ENCODE measurements around the gene PIP4K2A. TPM values are rescaled to one million over a fixed set of nuclear protein-coding genes. Genes with fewer than 3 reads are reported as not detected.

Gene PIP4K2A
- total RNA-seq, 1 donor from 2014 or later, result 34.9 TPM

GRCh38 chr10:22677333-22677732, 37.0 kb downstream of the PIP4K2A start:
- TF ChIP-seq CTCF (IDR thresholded peaks at IDR 0.05), result no peak
- intact Hi-C loops (cut with DNase I), result no loop called here
- Histone ChIP-seq H3K4me1 (peaks cover 3 to 29% of the 10 kb centered on the region in 2 donors), H3K9me3 (no peaks in the 10 kb centered on the region), H3K4me3 (no peak overlapping the region), H3K27ac (no peak overlapping the region), H3K27me3 (no peaks in the 10 kb centered on the region), H3K36me3 (no peaks in the 10 kb centered on the region)
- DNase-seq (ENCODE audit: low spot score in 2 of 2), result no peak

GRCh38 chr10:22676435-22676834, 37.9 kb downstream of the PIP4K2A start:
- Histone ChIP-seq H3K36me3 (no peaks in the 10 kb centered on the region), H3K4me1 (peaks cover 3 to 20% of the 10 kb centered on the region in 2 donors), H3K27ac (no peak overlapping the region), H3K9me3 (no peaks in the 10 kb centered on the region), H3K4me3 (no peak overlapping the region), H3K27me3 (no peaks in the 10 kb centered on the region)
- no peak for DNase-seq (ENCODE audit: low spot score in 2 of 2)
- TF ChIP-seq CTCF (IDR thresholded peaks at IDR 0.05), result no peak
- intact Hi-C loops (cut with DNase I), result no loop called here

- no peaks in the 10 kb centered on the region for H3K9me3 ChIP-seq
- intact Hi-C loops (cut with DNase I), result no loop called here
- peaks cover 3 to 16% of the 10 kb centered on the region in 2 donors for H3K4me1 ChIP-seq
- no peak for DNase-seq (ENCODE audit: low spot score in 2 of 2)
- H3K27ac ChIP-seq, result no peak overlapping the region
- no peak overlapping the region for H3K4me3 ChIP-seq
- H3K27me3 ChIP-seq, result no peaks in the 10 kb centered on the region
- H3K36me3 ChIP-seq, result no peaks in the 10 kb centered on the region
- no peak for TF ChIP-seq CTCF (IDR thresholded peaks at IDR 0.05)
Observed at GRCh38 chr10:22674573-22674930, 39.8 kb downstream of the PIP4K2A start.

- no peak for TF ChIP-seq CTCF (IDR thresholded peaks at IDR 0.05)
- H3K4me1 ChIP-seq, result peaks cover 3 to 21% of the 10 kb centered on the region in 2 donors
- no peaks in the 10 kb centered on the region for H3K27me3 ChIP-seq
- no peak overlapping the region for H3K4me3 ChIP-seq
- intact Hi-C loops (cut with DNase I), result no loop called here
- H3K9me3 ChIP-seq, result no peaks in the 10 kb centered on the region
- no peaks in the 10 kb centered on the region for H3K36me3 ChIP-seq
- DNase-seq (ENCODE audit: low spot score in 2 of 2), result no peak
- no peak overlapping the region for H3K27ac ChIP-seq
Observed at GRCh38 chr10:22673785-22674572, 40.4 kb downstream of the PIP4K2A start.

GRCh38 chr10:22673091-22673392, 41.3 kb downstream of the PIP4K2A start:
- intact Hi-C loops (cut with DNase I), result no loop called here
- H3K4me3 ChIP-seq, result no peak overlapping the region
- no peaks in the 10 kb centered on the region for H3K36me3 ChIP-seq
- peaks cover 3 to 24% of the 10 kb centered on the region in 2 donors for H3K4me1 ChIP-seq
- TF ChIP-seq CTCF (IDR thresholded peaks at IDR 0.05), result no peak
- no peak for DNase-seq (ENCODE audit: low spot score in 2 of 2)
- H3K27ac ChIP-seq, result no peak overlapping the region
- H3K9me3 ChIP-seq, result no peaks in the 10 kb centered on the region
- no peaks in the 10 kb centered on the region for H3K27me3 ChIP-seq
